Measurements from ENCODE around the gene PTGDR2.

- TF ChIP-seq CTCF (conservative IDR thresholded peaks at IDR 0.05), result no peak
- no peak for TF ChIP-seq ZFX (IDR thresholded peaks at IDR 0.05)
These were observed 9.2 kb upstream of the PTGDR2 start for GRCh38 chr11:60864856-60865513.

All from C4-2B (cell line).